Measurements from ENCODE around the gene CACNA1C.

The CACNA1C gene

GRCh38 chr12:2332236-2332635, 279.4 kb downstream of the CACNA1C start:
- DNase-seq: no peak

GRCh38 chr12:2332947-2333346, 280.2 kb downstream of the CACNA1C start:
- DNase-seq: no peak

- DNase-seq: no peak
Measured at GRCh38 chr12:2333491-2334195, 280.9 kb downstream of the CACNA1C start.

- no peak for DNase-seq
Measured at GRCh38 chr12:2334271-2334670, 281.5 kb downstream of the CACNA1C start.

GRCh38 chr12:2334689-2335088, 281.9 kb downstream of the CACNA1C start:
- no peak for DNase-seq

- DNase-seq: no peak
Measured at GRCh38 chr12:2335109-2335508, 282.3 kb downstream of the CACNA1C start.

GRCh38 chr12:2335513-2335912, 282.7 kb downstream of the CACNA1C start:
- no peak for DNase-seq

- no peak for DNase-seq
Measured at GRCh38 chr12:2335916-2336315, 283.1 kb downstream of the CACNA1C start.

- DNase-seq: peak; percentile 29
Measured at GRCh38 chr12:2336409-2336829, 283.6 kb downstream of the CACNA1C start.

GRCh38 chr12:2337031-2338010, 284.5 kb downstream of the CACNA1C start:
- no peak for DNase-seq

GRCh38 chr12:2338381-2338780, 285.6 kb downstream of the CACNA1C start:
- no peak for DNase-seq

- DNase-seq: no peak
Measured at GRCh38 chr12:2338991-2339431, 286.2 kb downstream of the CACNA1C start.

- no peak for DNase-seq
Measured at GRCh38 chr12:2341051-2341751, 288.4 kb downstream of the CACNA1C start.

GRCh38 chr12:2341871-2342270, 289.1 kb downstream of the CACNA1C start:
- no peak for DNase-seq

GRCh38 chr12:2343681-2344080, 290.9 kb downstream of the CACNA1C start:
- DNase-seq: no peak

- DNase-seq: no peak
Measured at GRCh38 chr12:2344476-2344875, 291.7 kb downstream of the CACNA1C start.

- DNase-seq: no peak
Measured at GRCh38 chr12:2344885-2345284, 292.1 kb downstream of the CACNA1C start.

- no peak for DNase-seq
Measured at GRCh38 chr12:2345902-2346301, 293.1 kb downstream of the CACNA1C start.

- no peak for DNase-seq
Measured at GRCh38 chr12:2346416-2346815, 293.6 kb downstream of the CACNA1C start.

- no peak for DNase-seq
Measured at GRCh38 chr12:2347137-2347843, 294.5 kb downstream of the CACNA1C start.

- DNase-seq: no peak
Measured at GRCh38 chr12:2347844-2348481, 295.2 kb downstream of the CACNA1C start.

- DNase-seq: no peak
Measured at GRCh38 chr12:2348482-2348852, 295.7 kb downstream of the CACNA1C start.
